K562 (cell line): ENCODE results near the gene RHAG. TPM values are rescaled to one million over a fixed set of nuclear protein-coding genes. Genes with fewer than 3 reads are reported as not detected.

Experiments
- EHMT2 ChIP-seq: fragments of 450-650 bp; IDR thresholded peaks from 2 replicates; pipeline ENCODE4 v1.6.1; 2018; ENCODE audit warnings: antibody characterized with exemption
- FOXA3 ChIP-seq, 2 experiments: fragments of 450-650 bp in 1 of 2; sonication (generic) in 1 of 2; formaldehyde crosslinking; IDR thresholded peaks in 1 of 2; conservative IDR thresholded peaks in 1 of 2; 2 replicates each; pipeline versions ENCODE4 v1.4.0 to v1.8.0; 2020 to 2022; ENCODE audit warnings: mild to moderate bottlenecking in 2 of 2, missing genetic modification reagents in 1 of 2
- FOXP1 ChIP-seq: sonication (generic); formaldehyde crosslinking; IDR thresholded peaks from 2 replicates; pipeline ENCODE4 v1.8.0; 2022; ENCODE audit warnings: mild to moderate bottlenecking, missing genetic modification reagents
- HDAC6 ChIP-seq: IDR thresholded peaks from 2 replicates; pipeline ENCODE4 v1.6.1; 2012; ENCODE audit warnings: low read depth, mild to moderate bottlenecking, control low read depth, inconsistent platforms, low read length, moderate library complexity
- MYBL2 ChIP-seq, 2 experiments: fragments of 450-650 bp in 1 of 2; sonication (generic) in 1 of 2; formaldehyde crosslinking in 1 of 2; IDR thresholded peaks; 2 replicates each; pipeline versions ENCODE4 v1.6.1 to v1.8.1; 2017 to 2022; ENCODE audit warnings: borderline replicate concordance in 1 of 2, inconsistent platforms in 1 of 2, low read depth in 1 of 2, mild to moderate bottlenecking in 1 of 2, missing genetic modification reagents in 1 of 2, moderate library complexity in 1 of 2
- NR3C1 ChIP-seq: sonication (generic); formaldehyde crosslinking; IDR thresholded peaks from 2 replicates; pipeline ENCODE4 v1.8.1; 2022; ENCODE audit warnings: missing genetic modification reagents
- OTX1 ChIP-seq: fragments of 450-650 bp; formaldehyde crosslinking; IDR thresholded peaks from 2 replicates; pipeline ENCODE4 v1.4.0; 2022; ENCODE audit warnings: mild to moderate bottlenecking
- TEAD4 ChIP-seq, 2 experiments: sonication (generic) in 1 of 2; formaldehyde crosslinking in 1 of 2; IDR thresholded peaks; 2 replicates each; pipeline versions ENCODE4 v1.6.1 to v1.8.0; 2012 to 2022; ENCODE audit warnings: borderline replicate concordance in 1 of 2, inconsistent platforms in 1 of 2, low read length in 1 of 2, mild to moderate bottlenecking in 1 of 2, missing genetic modification reagents in 1 of 2
- ZNF766 ChIP-seq: fragments of 200-800 bp; sonication (Bioruptor generic); conservative IDR thresholded peaks from 2 replicates; pipeline ENCODE4 v1.6.1; 2016; ENCODE audit warnings: missing genetic modification characterization, missing compliant biosample characterization
- polyA plus RNA-seq, 8 experiments: library from polyadenylated mRNA; depleted of rRNA in 4 of 8; stranded (reverse) in 5 of 8; unstranded in 3 of 8; fragments of >200 nt; fragmentation: Nextera tagmentation in 2 of 8; fragmentation: Illumina TruSeq in 1 of 8; extraction: Ambion mirVana in 2 of 8; extraction: Trizol in 1 of 8; gene quantifications; 2 replicates each; pipeline versions ENCODE4 v1.2.1 to v1.2.3, GENCODE V29; 2011 to 2014; ENCODE audit warnings: inconsistent platforms in 1 of 8, missing spikeins in 1 of 8
- total RNA-seq, 7 experiments: library from RNA; depleted of rRNA in 6 of 7; stranded (reverse); fragments of >200 nt in 6 of 7; fragmentation: Illumina TruSeq in 2 of 7; extraction: Trizol in 2 of 7; gene quantifications; 2 replicates each; pipeline versions ENCODE4 v1.2.1 to v1.2.3, GENCODE V29; 2011 to 2021; ENCODE audit warnings: low replicate concordance in 1 of 7
- TF ChIP-seq, protein P1 (sequence below): fragments of 450-650 bp; IDR thresholded peaks from 2 replicates; pipeline ENCODE4 v1.6.1; 2017; ENCODE audit warnings: antibody characterized with exemption, mild to moderate bottlenecking
- TF ChIP-seq, protein P2 (sequence below), 2 experiments: fragments of 450-650 bp; IDR thresholded peaks; 2 replicates each; pipeline ENCODE4 v1.6.1; 2016; ENCODE audit warnings: mild to moderate bottlenecking in 2 of 2, borderline replicate concordance in 1 of 2, low read depth in 1 of 2, moderate library complexity in 1 of 2
- TF ChIP-seq, protein P3 (sequence below): fragments of 450-650 bp; formaldehyde crosslinking; IDR thresholded peaks from 2 replicates; pipeline ENCODE4 v1.4.0; 2022; ENCODE audit warnings: missing genetic modification characterization

RHAG gene
- total and polyA plus RNA-seq, 9 of the 15 experiments (the other 6 are each of a cell fraction or from before 2014, with no cell fraction given): 290 to 1,202 (median 505) TPM

DNA sequence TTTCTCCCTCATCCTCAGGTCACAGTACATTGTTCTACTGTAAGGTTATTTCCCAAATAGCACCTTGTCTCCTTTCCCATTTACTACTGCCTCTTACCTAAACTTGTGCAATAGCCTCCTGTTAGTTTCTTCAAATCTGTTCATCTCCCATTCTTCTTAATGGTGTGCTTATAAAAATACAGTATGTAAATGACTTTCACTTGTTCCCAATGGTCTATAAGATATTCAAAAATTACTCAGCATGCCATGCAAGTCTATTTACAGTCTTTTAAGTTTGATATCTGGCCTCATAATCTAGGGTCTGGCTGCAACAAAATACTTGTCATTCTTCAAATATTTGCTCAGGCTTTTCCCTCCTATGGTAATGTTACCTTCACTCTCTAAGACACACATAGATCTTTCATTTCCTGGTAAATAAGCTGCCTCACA lies 31.5 kb upstream of the RHAG start (continued):
- TF ChIP-seq FOXP1 (no peak), MYBL2 (IDR thresholded peaks at IDR 0.05; ENCODE audit: low read depth) (no peak), MYBL2 (CRISPR knock-in tag; IDR thresholded peaks at IDR 0.05; ENCODE audit: borderline replicate concordance) (no peak), HDAC6 (no peak), EHMT2 (0 out of 2 replicates have a peak, but pooled peaks have one; percentile 34), NR3C1 (no peak), FOXA3 (CRISPR knock-in tag; conservative IDR thresholded peaks at IDR 0.05 in 1 of 2, IDR thresholded peaks at IDR 0.05 in 1 of 2) (peak in 1 of 2 experiments; percentile 22; a peak in 1 of 4 replicates), ZNF766 (CRISPR knock-in tag) (0 out of 2 replicates have a peak, but pooled peaks have one; percentile 17), OTX1 (CRISPR knock-in tag) (no peak), TEAD4 (IDR thresholded peaks at IDR 0.05; ENCODE audit: low read length) (0 out of 2 replicates have a peak, but pooled peaks have one; percentile 20), TEAD4 (CRISPR knock-in tag; IDR thresholded peaks at IDR 0.05; ENCODE audit: borderline replicate concordance) (no peak)
- TF ChIP-seq, protein P1, sequence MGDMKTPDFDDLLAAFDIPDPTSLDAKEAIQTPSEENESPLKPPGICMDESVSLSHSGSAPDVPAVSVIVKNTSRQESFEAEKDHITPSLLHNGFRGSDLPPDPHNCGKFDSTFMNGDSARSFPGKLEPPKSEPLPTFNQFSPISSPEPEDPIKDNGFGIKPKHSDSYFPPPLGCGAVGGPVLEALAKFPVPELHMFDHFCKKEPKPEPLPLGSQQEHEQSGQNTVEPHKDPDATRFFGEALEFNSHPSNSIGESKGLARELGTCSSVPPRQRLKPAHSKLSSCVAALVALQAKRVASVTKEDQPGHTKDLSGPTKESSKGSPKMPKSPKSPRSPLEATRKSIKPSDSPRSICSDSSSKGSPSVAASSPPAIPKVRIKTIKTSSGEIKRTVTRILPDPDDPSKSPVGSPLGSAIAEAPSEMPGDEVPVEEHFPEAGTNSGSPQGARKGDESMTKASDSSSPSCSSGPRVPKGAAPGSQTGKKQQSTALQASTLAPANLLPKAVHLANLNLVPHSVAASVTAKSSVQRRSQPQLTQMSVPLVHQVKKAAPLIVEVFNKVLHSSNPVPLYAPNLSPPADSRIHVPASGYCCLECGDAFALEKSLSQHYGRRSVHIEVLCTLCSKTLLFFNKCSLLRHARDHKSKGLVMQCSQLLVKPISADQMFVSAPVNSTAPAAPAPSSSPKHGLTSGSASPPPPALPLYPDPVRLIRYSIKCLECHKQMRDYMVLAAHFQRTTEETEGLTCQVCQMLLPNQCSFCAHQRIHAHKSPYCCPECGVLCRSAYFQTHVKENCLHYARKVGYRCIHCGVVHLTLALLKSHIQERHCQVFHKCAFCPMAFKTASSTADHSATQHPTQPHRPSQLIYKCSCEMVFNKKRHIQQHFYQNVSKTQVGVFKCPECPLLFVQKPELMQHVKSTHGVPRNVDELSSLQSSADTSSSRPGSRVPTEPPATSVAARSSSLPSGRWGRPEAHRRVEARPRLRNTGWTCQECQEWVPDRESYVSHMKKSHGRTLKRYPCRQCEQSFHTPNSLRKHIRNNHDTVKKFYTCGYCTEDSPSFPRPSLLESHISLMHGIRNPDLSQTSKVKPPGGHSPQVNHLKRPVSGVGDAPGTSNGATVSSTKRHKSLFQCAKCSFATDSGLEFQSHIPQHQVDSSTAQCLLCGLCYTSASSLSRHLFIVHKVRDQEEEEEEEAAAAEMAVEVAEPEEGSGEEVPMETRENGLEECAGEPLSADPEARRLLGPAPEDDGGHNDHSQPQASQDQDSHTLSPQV: peak; percentile 17; the same call in 1 of the 2 replicates
- TF ChIP-seq, protein P2, sequence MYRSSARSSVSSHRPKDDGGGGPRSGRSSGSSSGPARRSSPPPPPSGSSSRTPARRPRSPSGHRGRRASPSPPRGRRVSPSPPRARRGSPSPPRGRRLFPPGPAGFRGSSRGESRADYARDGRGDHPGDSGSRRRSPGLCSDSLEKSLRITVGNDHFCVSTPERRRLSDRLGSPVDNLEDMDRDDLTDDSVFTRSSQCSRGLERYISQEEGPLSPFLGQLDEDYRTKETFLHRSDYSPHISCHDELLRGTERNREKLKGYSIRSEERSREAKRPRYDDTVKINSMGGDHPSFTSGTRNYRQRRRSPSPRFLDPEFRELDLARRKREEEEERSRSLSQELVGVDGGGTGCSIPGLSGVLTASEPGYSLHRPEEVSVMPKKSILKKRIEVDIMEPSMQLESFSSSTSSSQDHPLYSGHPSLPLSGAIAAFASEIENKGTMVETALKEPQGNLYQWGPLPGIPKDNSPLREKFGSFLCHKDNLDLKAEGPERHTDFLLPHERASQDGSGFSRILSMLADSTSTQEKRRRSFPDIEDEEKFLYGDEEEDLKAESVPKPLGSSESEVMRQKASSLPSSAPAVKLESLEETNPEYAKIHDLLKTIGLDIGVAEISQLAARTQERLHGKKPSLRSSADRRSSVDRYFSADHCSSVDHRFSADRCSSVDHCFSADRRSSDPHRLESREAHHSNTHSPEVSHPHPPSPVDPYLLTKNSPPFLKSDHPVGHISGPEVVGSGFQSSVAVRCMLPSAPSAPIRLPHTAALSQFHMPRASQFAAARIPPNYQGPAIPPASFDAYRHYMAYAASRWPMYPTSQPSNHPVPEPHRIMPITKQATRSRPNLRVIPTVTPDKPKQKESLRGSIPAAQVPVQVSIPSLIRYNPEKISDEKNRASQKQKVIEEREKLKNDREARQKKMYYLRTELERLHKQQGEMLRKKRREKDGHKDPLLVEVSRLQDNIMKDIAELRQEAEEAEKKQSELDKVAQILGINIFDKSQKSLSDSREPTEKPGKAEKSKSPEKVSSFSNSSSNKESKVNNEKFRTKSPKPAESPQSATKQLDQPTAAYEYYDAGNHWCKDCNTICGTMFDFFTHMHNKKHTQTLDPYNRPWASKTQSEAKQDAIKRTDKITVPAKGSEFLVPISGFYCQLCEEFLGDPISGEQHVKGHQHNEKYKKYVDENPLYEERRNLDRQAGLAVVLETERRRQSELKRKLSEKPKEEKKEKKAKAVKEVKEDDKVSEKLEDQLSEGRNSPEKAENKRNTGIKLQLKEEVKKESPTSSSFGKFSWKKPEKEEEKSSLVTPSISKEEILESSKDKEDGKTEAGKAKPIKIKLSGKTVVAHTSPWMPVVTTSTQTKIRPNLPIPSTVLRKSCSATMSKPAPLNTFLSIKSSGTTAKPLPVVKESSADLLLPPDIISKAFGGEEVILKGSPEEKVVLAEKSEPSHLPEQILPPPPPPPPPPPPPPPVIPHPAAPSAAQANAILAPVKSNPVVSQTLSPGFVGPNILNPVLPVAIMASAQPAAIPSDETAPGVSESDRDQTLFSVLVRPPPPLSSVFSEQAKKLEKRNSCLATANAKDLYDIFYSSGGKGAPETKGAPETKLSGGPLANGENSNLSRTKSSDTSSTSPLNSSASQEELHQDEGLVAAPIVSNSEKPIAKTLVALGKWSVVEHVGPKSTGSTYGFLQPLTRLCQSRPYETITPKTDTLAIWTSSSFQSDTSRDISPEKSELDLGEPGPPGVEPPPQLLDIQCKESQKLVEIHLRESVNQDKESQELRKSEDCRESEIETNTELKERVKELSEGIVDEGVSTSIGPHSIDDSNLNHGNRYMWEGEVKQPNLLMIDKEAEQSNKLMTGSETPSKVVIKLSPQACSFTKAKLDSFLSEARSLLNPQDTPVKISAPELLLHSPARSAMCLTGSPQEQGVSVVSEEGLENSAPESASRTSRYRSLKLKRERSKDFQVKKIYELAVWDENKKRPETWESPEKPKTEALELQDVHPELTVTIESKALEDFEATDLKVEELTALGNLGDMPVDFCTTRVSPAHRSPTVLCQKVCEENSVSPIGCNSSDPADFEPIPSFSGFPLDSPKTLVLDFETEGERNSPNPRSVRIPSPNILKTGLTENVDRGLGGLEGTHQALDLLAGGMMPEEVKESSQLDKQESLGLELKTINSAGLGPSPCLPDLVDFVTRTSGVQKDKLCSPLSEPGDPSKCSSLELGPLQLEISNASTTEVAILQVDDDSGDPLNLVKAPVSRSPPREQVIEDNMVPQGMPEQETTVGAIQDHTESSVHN (IDR thresholded peaks at IDR 0.05; ENCODE audit: borderline replicate concordance in 1 of 2, low read depth in 1 of 2): peak in 1 of 2 experiments; percentile 22; a peak in 1 of 4 replicates
- TF ChIP-seq, protein P3, sequence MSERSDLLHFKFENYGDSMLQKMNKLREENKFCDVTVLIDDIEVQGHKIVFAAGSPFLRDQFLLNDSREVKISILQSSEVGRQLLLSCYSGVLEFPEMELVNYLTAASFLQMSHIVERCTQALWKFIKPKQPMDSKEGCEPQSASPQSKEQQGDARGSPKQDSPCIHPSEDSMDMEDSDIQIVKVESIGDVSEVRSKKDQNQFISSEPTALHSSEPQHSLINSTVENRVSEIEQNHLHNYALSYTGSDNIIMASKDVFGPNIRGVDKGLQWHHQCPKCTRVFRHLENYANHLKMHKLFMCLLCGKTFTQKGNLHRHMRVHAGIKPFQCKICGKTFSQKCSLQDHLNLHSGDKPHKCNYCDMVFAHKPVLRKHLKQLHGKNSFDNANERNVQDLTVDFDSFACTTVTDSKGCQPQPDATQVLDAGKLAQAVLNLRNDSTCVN (CRISPR knock-in tag): 0 out of 2 replicates have a peak, but pooled peaks have one; percentile 10
